Measurements from ENCODE around the gene RCHY1.

RCHY1 gene

GRCh38 chr4:75555294-75556164 is 41.3 kb upstream of the RCHY1 start, which contains the start of gene ODAPH:
ODAPH (plus strand) TSS chr4:75556066; CDS start chr4:75556083, 17 bp downstream.
- H3K9ac ChIP-seq (ENCODE audit: low read depth, low read length, poor library complexity): no peak within 1 kb of the TSS
- no peak within 1 kb of the TSS for H3K4ac ChIP-seq (ENCODE audit: low read length)
- H3K27ac ChIP-seq (replicated peaks; ENCODE audit: low read length): no peak within 1 kb of the TSS
- no peak within 1 kb of the TSS for H3K18ac ChIP-seq (ENCODE audit: low read length)
- H3K4me3 ChIP-seq (ENCODE audit: low read length in 2 of 2): no peak within 1 kb of the TSS
- H4K8ac ChIP-seq (ENCODE audit: low read depth, low read length): no peak within 1 kb of the TSS
- H3K27me3 ChIP-seq (ENCODE audit: control insufficient read depth in 3 of 3, insufficient read depth in 3 of 3, low read depth in 1 of 3, low read length in 3 of 3): no peaks in the 10 kb centered on the region
- H3K79me1 ChIP-seq (ENCODE audit: low read depth, low read length): no peaks in the 10 kb centered on the region
- H2AFZ ChIP-seq (ENCODE audit: low read length): peak within 1 kb of the TSS; percentile 81
- no peak within 1 kb of the TSS for H2BK15ac ChIP-seq (ENCODE audit: low read length)
- H2AK5ac ChIP-seq (ENCODE audit: low read depth, low read length): no peak within 1 kb of the TSS
- no peak within 1 kb of the TSS for H2BK5ac ChIP-seq (ENCODE audit: low read length)
- H4K91ac ChIP-seq (ENCODE audit: low read depth, low read length, poor library complexity): no peak within 1 kb of the TSS
- no CpG with 5 or more reads among the region's 9 CpGs for WGBS, 2 donors (ENCODE audit: extremely low coverage in 2 of 2, insufficient read length in 2 of 2, insufficient replicate concordance in 1 of 2)
- H3K23ac ChIP-seq (ENCODE audit: low read depth, low read length, poor library complexity): no peak within 1 kb of the TSS
- no peak for DNase-seq (ENCODE audit: low spot score)
- H3K4me2 ChIP-seq (ENCODE audit: insufficient read depth, low read length, poor library complexity, severe bottlenecking): no peak within 1 kb of the TSS
- H2BK120ac ChIP-seq (ENCODE audit: low read depth, low read length): no peak within 1 kb of the TSS
- H3K36me3 ChIP-seq (replicated peaks in 1 of 2; ENCODE audit: control insufficient read depth in 2 of 2, insufficient read depth in 2 of 2, low read length in 2 of 2): no peaks in the 10 kb centered on the region
- no peak within 1 kb of the TSS for H3K14ac ChIP-seq (ENCODE audit: low read length)
- no peak within 1 kb of the TSS for H2BK12ac ChIP-seq (ENCODE audit: low read length)
- no peaks in the 10 kb centered on the region for H3K9me3 ChIP-seq (replicated peaks in 1 of 2; ENCODE audit: control insufficient read depth in 2 of 2, insufficient read depth in 1 of 2, low read depth in 1 of 2, low read length in 2 of 2)
- peaks cover 2 to 6% of the 10 kb centered on the region in 2 donors for H3K4me1 ChIP-seq (ENCODE audit: control insufficient read depth in 2 of 2, insufficient read depth in 1 of 2, low read depth in 1 of 2, low read length in 2 of 2)

- Histone ChIP-seq H3K23ac (ENCODE audit: low read depth, low read length, poor library complexity) (no peak overlapping the region), H2BK120ac (ENCODE audit: low read depth, low read length) (no peak overlapping the region), H4K8ac (ENCODE audit: low read depth, low read length) (no peak overlapping the region), H2AFZ (ENCODE audit: low read length) (no peak overlapping the region), H3K36me3 (replicated peaks in 1 of 2; ENCODE audit: control insufficient read depth in 2 of 2, insufficient read depth in 2 of 2, low read length in 2 of 2) (no peaks in the 10 kb centered on the region), H2BK12ac (ENCODE audit: low read length) (no peak overlapping the region), H2AK5ac (ENCODE audit: low read depth, low read length) (no peak overlapping the region), H3K18ac (ENCODE audit: low read length) (no peak overlapping the region), H3K4me3 (ENCODE audit: low read length in 2 of 2) (no peak overlapping the region), H2BK15ac (ENCODE audit: low read length) (no peak overlapping the region), H3K14ac (ENCODE audit: low read length) (no peak overlapping the region), H3K9me3 (replicated peaks in 1 of 2; ENCODE audit: control insufficient read depth in 2 of 2, insufficient read depth in 1 of 2, low read depth in 1 of 2, low read length in 2 of 2) (no peaks in the 10 kb centered on the region), H3K27me3 (ENCODE audit: control insufficient read depth in 3 of 3, insufficient read depth in 3 of 3, low read depth in 1 of 3, low read length in 3 of 3) (no peaks in the 10 kb centered on the region), H3K4me2 (ENCODE audit: insufficient read depth, low read length, poor library complexity, severe bottlenecking) (no peak overlapping the region), H3K27ac (replicated peaks; ENCODE audit: low read length) (no peak overlapping the region), H3K4me1 (ENCODE audit: control insufficient read depth in 2 of 2, insufficient read depth in 1 of 2, low read depth in 1 of 2, low read length in 2 of 2) (peaks cover 5 to 6% of the 10 kb centered on the region in 2 donors), H4K91ac (ENCODE audit: low read depth, low read length, poor library complexity) (no peak overlapping the region), H3K9ac (ENCODE audit: low read depth, low read length, poor library complexity) (no peak overlapping the region), H3K4ac (ENCODE audit: low read length) (no peak overlapping the region), H2BK5ac (ENCODE audit: low read length) (no peak overlapping the region), H3K79me1 (ENCODE audit: low read depth, low read length) (no peaks in the 10 kb centered on the region)
- no peak for DNase-seq (ENCODE audit: low spot score)
These were observed 38.2 kb upstream of the RCHY1 start for GRCh38 chr4:75552452-75552851.

GRCh38 chr4:75549019-75549418 is 34.8 kb upstream of the RCHY1 start:
- H2BK120ac ChIP-seq (ENCODE audit: low read depth, low read length): no peak overlapping the region
- H2AFZ ChIP-seq (ENCODE audit: low read length): no peak overlapping the region
- no peak overlapping the region for H3K9ac ChIP-seq (ENCODE audit: low read depth, low read length, poor library complexity)
- no peak for DNase-seq (ENCODE audit: low spot score)
- H2BK5ac ChIP-seq (ENCODE audit: low read length): no peak overlapping the region
- H2BK12ac ChIP-seq (ENCODE audit: low read length): no peak overlapping the region
- H3K27ac ChIP-seq (replicated peaks; ENCODE audit: low read length): no peak overlapping the region
- no peak overlapping the region for H3K18ac ChIP-seq (ENCODE audit: low read length)
- no peaks in the 10 kb centered on the region for H3K27me3 ChIP-seq (ENCODE audit: control insufficient read depth in 3 of 3, insufficient read depth in 3 of 3, low read depth in 1 of 3, low read length in 3 of 3)
- peaks cover 0 to 3% of the 10 kb centered on the region in 2 donors for H3K4me1 ChIP-seq (ENCODE audit: control insufficient read depth in 2 of 2, insufficient read depth in 1 of 2, low read depth in 1 of 2, low read length in 2 of 2)
- H3K4me2 ChIP-seq (ENCODE audit: insufficient read depth, low read length, poor library complexity, severe bottlenecking): no peak overlapping the region
- H3K36me3 ChIP-seq (replicated peaks in 1 of 2; ENCODE audit: control insufficient read depth in 2 of 2, insufficient read depth in 2 of 2, low read length in 2 of 2): peaks cover 4 to 15% of the 10 kb centered on the region in 2 donors
- no peak overlapping the region for H2BK15ac ChIP-seq (ENCODE audit: low read length)
- H3K4me3 ChIP-seq (ENCODE audit: low read length in 2 of 2): no peak overlapping the region
- no peak overlapping the region for H4K8ac ChIP-seq (ENCODE audit: low read depth, low read length)
- H4K91ac ChIP-seq (ENCODE audit: low read depth, low read length, poor library complexity): no peak overlapping the region
- WGBS, 2 donors (ENCODE audit: extremely low coverage in 2 of 2, insufficient read length in 2 of 2, insufficient replicate concordance in 1 of 2): no CpG with 5 or more reads among the region's 2 CpGs
- no peaks in the 10 kb centered on the region for H3K79me1 ChIP-seq (ENCODE audit: low read depth, low read length)
- no peak overlapping the region for H2AK5ac ChIP-seq (ENCODE audit: low read depth, low read length)
- no peaks in the 10 kb centered on the region for H3K9me3 ChIP-seq (replicated peaks in 1 of 2; ENCODE audit: control insufficient read depth in 2 of 2, insufficient read depth in 1 of 2, low read depth in 1 of 2, low read length in 2 of 2)
- no peak overlapping the region for H3K23ac ChIP-seq (ENCODE audit: low read depth, low read length, poor library complexity)
- no peak overlapping the region for H3K14ac ChIP-seq (ENCODE audit: low read length)
- H3K4ac ChIP-seq (ENCODE audit: low read length): no peak overlapping the region

- WGBS, 2 donors (ENCODE audit: extremely low coverage in 2 of 2, insufficient read length in 2 of 2, insufficient replicate concordance in 1 of 2): no CpG with 5 or more reads among the region's 15 CpGs
- DNase-seq (ENCODE audit: low spot score): no peak
- no peak overlapping the region for H3K18ac ChIP-seq (ENCODE audit: low read length)
These were observed 33.6 kb upstream of the RCHY1 start for GRCh38 chr4:75547647-75548387.

More at GRCh38 chr4:75547647-75548387, 33.6 kb upstream of the RCHY1 start:
- no peaks in the 10 kb centered on the region for H3K27me3 ChIP-seq (ENCODE audit: control insufficient read depth in 3 of 3, insufficient read depth in 3 of 3, low read depth in 1 of 3, low read length in 3 of 3)
- H3K36me3 ChIP-seq (replicated peaks in 1 of 2; ENCODE audit: control insufficient read depth in 2 of 2, insufficient read depth in 2 of 2, low read length in 2 of 2): peaks cover 4 to 19% of the 10 kb centered on the region in 2 donors
- no peak overlapping the region for H2BK15ac ChIP-seq (ENCODE audit: low read length)
- no peak overlapping the region for H4K91ac ChIP-seq (ENCODE audit: low read depth, low read length, poor library complexity)
- H3K79me1 ChIP-seq (ENCODE audit: low read depth, low read length): no peaks in the 10 kb centered on the region
- no peak overlapping the region for H3K23ac ChIP-seq (ENCODE audit: low read depth, low read length, poor library complexity)
- H3K14ac ChIP-seq (ENCODE audit: low read length): no peak overlapping the region
- H3K9ac ChIP-seq (ENCODE audit: low read depth, low read length, poor library complexity): no peak overlapping the region
- no peak overlapping the region for H2AFZ ChIP-seq (ENCODE audit: low read length)
- H3K4me2 ChIP-seq (ENCODE audit: insufficient read depth, low read length, poor library complexity, severe bottlenecking): no peak overlapping the region
- no peak overlapping the region for H3K4me3 ChIP-seq (ENCODE audit: low read length in 2 of 2)
- H2BK12ac ChIP-seq (ENCODE audit: low read length): no peak overlapping the region
- no peak overlapping the region for H2BK120ac ChIP-seq (ENCODE audit: low read depth, low read length)
- H2BK5ac ChIP-seq (ENCODE audit: low read length): no peak overlapping the region
- peaks cover 0 to 3% of the 10 kb centered on the region in 2 donors for H3K4me1 ChIP-seq (ENCODE audit: control insufficient read depth in 2 of 2, insufficient read depth in 1 of 2, low read depth in 1 of 2, low read length in 2 of 2)
- no peak overlapping the region for H2AK5ac ChIP-seq (ENCODE audit: low read depth, low read length)
- no peak overlapping the region for H3K4ac ChIP-seq (ENCODE audit: low read length)
- no peak overlapping the region for H4K8ac ChIP-seq (ENCODE audit: low read depth, low read length)
- no peaks in the 10 kb centered on the region for H3K9me3 ChIP-seq (replicated peaks in 1 of 2; ENCODE audit: control insufficient read depth in 2 of 2, insufficient read depth in 1 of 2, low read depth in 1 of 2, low read length in 2 of 2)
- H3K27ac ChIP-seq (replicated peaks; ENCODE audit: low read length): no peak overlapping the region
